Measurements from ENCODE around the gene AKNAD1.
A peak's percentile ranks its signal among the peaks of the same experiment; 100 is the strongest.

Gene AKNAD1

GRCh38 chr1:108828074-108828961 is 28.6 kb downstream of the AKNAD1 start:
- no peaks in the 10 kb centered on the region for H3K36me3 Mint-ChIP-seq (ENCODE audit: low read depth)
- ATAC-seq: peak; percentile 75
- H3K27ac Mint-ChIP-seq: no peak overlapping the region
- H3K4me1 Mint-ChIP-seq: no peaks in the 10 kb centered on the region
- H3K9me3 Mint-ChIP-seq: no peaks in the 10 kb centered on the region
- peak; percentile 78 for DNase-seq
- no peaks in the 10 kb centered on the region for H3K27me3 Mint-ChIP-seq
- H3K4me3 Mint-ChIP-seq: no peak overlapping the region

GRCh38 chr1:108826081-108826635 is 30.7 kb downstream of the AKNAD1 start:
- H3K27ac Mint-ChIP-seq: no peak overlapping the region
- H3K4me1 Mint-ChIP-seq: no peaks in the 10 kb centered on the region
- ATAC-seq: no peak
- H3K27me3 Mint-ChIP-seq: no peaks in the 10 kb centered on the region
- no peaks in the 10 kb centered on the region for H3K36me3 Mint-ChIP-seq (ENCODE audit: low read depth)
- H3K9me3 Mint-ChIP-seq: no peaks in the 10 kb centered on the region
- no peak for DNase-seq
- H3K4me3 Mint-ChIP-seq: no peak overlapping the region

- ATAC-seq (no peak), DNase-seq (no peak)
- H3K4me1 Mint-ChIP-seq: no peaks in the 10 kb centered on the region
- no peaks in the 10 kb centered on the region for H3K36me3 Mint-ChIP-seq (ENCODE audit: low read depth)
- H3K27me3 Mint-ChIP-seq: no peaks in the 10 kb centered on the region
- no peaks in the 10 kb centered on the region for H3K9me3 Mint-ChIP-seq
- no peak overlapping the region for H3K27ac Mint-ChIP-seq
- H3K4me3 Mint-ChIP-seq: no peak overlapping the region
Observed at GRCh38 chr1:108824051-108824450, 32.8 kb downstream of the AKNAD1 start.

GRCh38 chr1:108823632-108824031 is 33.3 kb downstream of the AKNAD1 start:
- ATAC-seq (no peak), DNase-seq (no peak)
- Mint-ChIP-seq H3K4me1 (no peaks in the 10 kb centered on the region), H3K9me3 (no peaks in the 10 kb centered on the region), H3K36me3 (ENCODE audit: low read depth) (no peaks in the 10 kb centered on the region), H3K27ac (no peak overlapping the region), H3K4me3 (no peak overlapping the region), H3K27me3 (no peaks in the 10 kb centered on the region)

DNA sequence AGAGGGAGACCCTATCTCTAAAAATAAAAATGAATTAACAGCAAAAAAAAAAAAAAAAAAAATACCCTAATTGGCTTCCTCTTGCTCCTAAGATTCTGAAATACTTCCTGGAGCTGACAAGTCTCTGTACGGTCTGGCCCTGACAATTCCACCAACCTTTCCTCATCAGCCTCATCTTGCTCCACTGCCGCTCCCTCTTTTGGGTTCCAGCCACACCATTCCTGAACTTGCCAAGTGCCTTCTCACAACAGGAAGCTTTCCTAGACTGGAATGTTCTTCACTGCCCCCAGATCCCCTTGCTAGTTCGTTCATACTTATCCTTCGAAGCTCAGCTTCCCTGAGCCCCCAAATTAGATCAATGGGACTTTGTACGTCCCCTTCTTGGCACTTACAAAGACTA is 37.0 kb downstream of the AKNAD1 start:
- ATAC-seq: no peak
- Mint-ChIP-seq H3K27ac (no peak overlapping the region), H3K4me3 (no peak overlapping the region), H3K27me3 (peaks cover 1% of the 10 kb centered on the region), H3K36me3 (ENCODE audit: low read depth) (no peaks in the 10 kb centered on the region), H3K9me3 (no peaks in the 10 kb centered on the region), H3K4me1 (no peaks in the 10 kb centered on the region)
- DNase-seq: no peak

DNA sequence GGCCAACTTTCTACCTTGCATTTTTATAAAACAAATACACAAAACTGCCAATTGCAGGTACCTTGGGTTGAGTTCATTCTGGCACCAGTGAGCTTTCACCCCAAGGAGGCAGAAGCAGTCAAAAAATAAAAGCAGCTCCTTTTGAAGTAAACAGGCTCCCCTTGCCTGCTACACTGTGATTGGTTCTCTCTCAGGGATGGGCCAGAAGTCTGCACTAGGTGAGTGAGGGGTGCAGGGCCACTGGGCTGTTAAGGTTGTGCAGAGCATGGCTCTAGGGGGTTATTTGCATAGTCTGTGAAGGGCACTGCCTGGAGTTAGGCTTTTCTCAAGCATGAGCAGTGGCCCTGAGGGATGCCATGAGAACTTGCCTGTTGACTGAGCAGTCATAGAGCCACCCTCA is 39.1 kb downstream of the AKNAD1 start:
- peaks cover 1% of the 10 kb centered on the region for H3K27me3 Mint-ChIP-seq
- no peaks in the 10 kb centered on the region for H3K4me1 Mint-ChIP-seq
- no peaks in the 10 kb centered on the region for H3K36me3 Mint-ChIP-seq (ENCODE audit: low read depth)
- DNase-seq: no peak
- no peaks in the 10 kb centered on the region for H3K9me3 Mint-ChIP-seq
- no peak for ATAC-seq
- H3K4me3 Mint-ChIP-seq: no peak overlapping the region
- no peak overlapping the region for H3K27ac Mint-ChIP-seq

- ATAC-seq: no peak
- H3K9me3 Mint-ChIP-seq: no peaks in the 10 kb centered on the region
- H3K27ac Mint-ChIP-seq: no peak overlapping the region
- no peak for DNase-seq
- no peaks in the 10 kb centered on the region for H3K4me1 Mint-ChIP-seq
- H3K27me3 Mint-ChIP-seq: peaks cover 1% of the 10 kb centered on the region
- no peaks in the 10 kb centered on the region for H3K36me3 Mint-ChIP-seq (ENCODE audit: low read depth)
- H3K4me3 Mint-ChIP-seq: no peak overlapping the region
Observed at GRCh38 chr1:108817016-108817415, 39.9 kb downstream of the AKNAD1 start.

- peaks cover 1% of the 10 kb centered on the region for H3K27me3 Mint-ChIP-seq
- H3K27ac Mint-ChIP-seq: no peak overlapping the region
- no peak overlapping the region for H3K4me3 Mint-ChIP-seq
- no peak for DNase-seq
- no peaks in the 10 kb centered on the region for H3K4me1 Mint-ChIP-seq
- H3K36me3 Mint-ChIP-seq (ENCODE audit: low read depth): peaks cover 4% of the 10 kb centered on the region
- H3K9me3 Mint-ChIP-seq: no peaks in the 10 kb centered on the region
- no peak for ATAC-seq
Observed at GRCh38 chr1:108816049-108816893, 40.6 kb downstream of the AKNAD1 start.

GRCh38 chr1:108815566-108815965 is 41.3 kb downstream of the AKNAD1 start:
- Mint-ChIP-seq H3K4me1 (no peaks in the 10 kb centered on the region), H3K27ac (no peak overlapping the region)
- DNase-seq: no peak

GRCh38 chr1:108814343-108815125 is 42.4 kb downstream of the AKNAD1 start:
- H3K27me3 Mint-ChIP-seq: peaks cover 1% of the 10 kb centered on the region
- DNase-seq (no peak), ATAC-seq (no peak)
- H3K36me3 Mint-ChIP-seq (ENCODE audit: low read depth): peaks cover 4% of the 10 kb centered on the region
- H3K4me3 Mint-ChIP-seq: no peak overlapping the region
- no peaks in the 10 kb centered on the region for H3K9me3 Mint-ChIP-seq
- H3K27ac Mint-ChIP-seq: no peak overlapping the region
- no peaks in the 10 kb centered on the region for H3K4me1 Mint-ChIP-seq

More at GRCh38 chr1:108815566-108815965, 41.3 kb downstream of the AKNAD1 start:
- H3K9me3 Mint-ChIP-seq: no peaks in the 10 kb centered on the region
- peaks cover 1% of the 10 kb centered on the region for H3K27me3 Mint-ChIP-seq
- peaks cover 4% of the 10 kb centered on the region for H3K36me3 Mint-ChIP-seq (ENCODE audit: low read depth)
- no peak overlapping the region for H3K4me3 Mint-ChIP-seq
- no peak for ATAC-seq

- no peaks in the 10 kb centered on the region for H3K4me1 Mint-ChIP-seq
- H3K36me3 Mint-ChIP-seq (ENCODE audit: low read depth): peaks cover 7% of the 10 kb centered on the region
- ATAC-seq (no peak), DNase-seq (no peak)
- H3K4me3 Mint-ChIP-seq: no peak overlapping the region
- H3K9me3 Mint-ChIP-seq: no peaks in the 10 kb centered on the region
- H3K27ac Mint-ChIP-seq: no peak overlapping the region
- peaks cover 1% of the 10 kb centered on the region for H3K27me3 Mint-ChIP-seq
Observed at GRCh38 chr1:108813326-108813725, 43.6 kb downstream of the AKNAD1 start.

GRCh38 chr1:108811611-108812010 is 45.3 kb downstream of the AKNAD1 start:
- no peak overlapping the region for H3K27ac Mint-ChIP-seq
- peaks cover 8% of the 10 kb centered on the region for H3K36me3 Mint-ChIP-seq (ENCODE audit: low read depth)
- ATAC-seq: no peak
- no peak for DNase-seq
- H3K4me1 Mint-ChIP-seq: no peaks in the 10 kb centered on the region
- H3K27me3 Mint-ChIP-seq: peaks cover 1% of the 10 kb centered on the region
- H3K9me3 Mint-ChIP-seq: no peaks in the 10 kb centered on the region
- H3K4me3 Mint-ChIP-seq: no peak overlapping the region

- no peak for ATAC-seq
- Mint-ChIP-seq H3K4me3 (no peak overlapping the region), H3K9me3 (no peaks in the 10 kb centered on the region), H3K36me3 (ENCODE audit: low read depth) (peaks cover 20% of the 10 kb centered on the region), H3K27ac (no peak overlapping the region), H3K27me3 (no peaks in the 10 kb centered on the region), H3K4me1 (no peaks in the 10 kb centered on the region)
- no peak for DNase-seq
Observed at GRCh38 chr1:108808438-108808837, 48.5 kb downstream of the AKNAD1 start.

GRCh38 chr1:108803548-108803947 is 53.3 kb downstream of the AKNAD1 start:
- no peaks in the 10 kb centered on the region for H3K27me3 Mint-ChIP-seq
- peaks cover 28% of the 10 kb centered on the region for H3K36me3 Mint-ChIP-seq (ENCODE audit: low read depth)
- DNase-seq (no peak), ATAC-seq (no peak)
- H3K27ac Mint-ChIP-seq: no peak overlapping the region
- H3K4me1 Mint-ChIP-seq: no peaks in the 10 kb centered on the region
- H3K9me3 Mint-ChIP-seq: no peaks in the 10 kb centered on the region
- H3K4me3 Mint-ChIP-seq: no peak overlapping the region
